Putamen (tissue), 1 donor: ENCODE data around the gene C7orf25.

Source experiments
- DNase-seq: peaks from one replicate; pipeline ENCODE4 v3.0.0-alpha.2; 2016; ENCODE audit warnings: low spot score

The C7orf25 gene

GRCh38 chr7:42877862-42878261 lies 34.0 kb downstream of the C7orf25 start:
- no peak for DNase-seq

DNA sequence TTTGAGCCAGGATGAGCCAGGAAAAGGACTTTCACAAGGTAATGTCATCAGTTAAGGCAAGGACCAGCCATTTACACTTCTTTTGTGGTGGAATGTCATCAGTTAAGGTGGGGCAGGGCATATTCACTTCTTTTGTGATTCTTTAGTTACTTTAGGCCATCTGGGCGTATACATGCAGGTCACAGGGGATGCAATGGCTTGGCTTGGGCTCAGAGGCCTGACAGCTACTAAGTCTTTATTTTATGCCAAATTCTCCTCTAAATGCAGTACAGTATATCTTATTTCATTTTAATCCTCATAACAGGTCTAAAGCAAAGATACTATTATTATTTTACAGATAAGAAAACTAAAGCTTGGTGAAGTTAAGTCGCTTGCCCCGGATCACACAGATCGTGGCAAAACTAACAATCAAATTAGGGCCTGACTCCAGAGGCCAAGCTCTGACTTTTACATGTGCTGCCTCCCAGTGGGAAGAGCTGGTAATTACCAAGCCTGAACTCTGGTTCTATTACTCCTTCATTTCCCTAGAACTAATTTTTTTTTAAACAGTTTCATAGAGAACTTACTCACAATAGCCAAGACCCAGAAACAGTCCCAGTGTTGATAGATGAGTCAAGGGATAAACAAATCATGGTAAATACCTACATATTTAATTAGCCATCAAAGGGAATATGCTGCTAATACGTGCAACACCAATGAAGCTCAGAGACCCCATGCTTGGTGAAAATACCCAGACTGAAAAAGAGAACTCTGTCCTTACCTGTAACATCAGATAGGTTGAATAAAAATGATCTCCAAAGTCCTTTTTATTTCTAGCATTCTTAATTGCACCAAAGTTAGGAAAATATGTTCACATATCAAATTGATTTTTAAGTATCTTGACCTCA lies 35.4 kb downstream of the C7orf25 start:
- peak; percentile 15 for DNase-seq

GRCh38 chr7:42869131-42870020 lies 42.5 kb downstream of the C7orf25 start:
- DNase-seq = no peak

DNA sequence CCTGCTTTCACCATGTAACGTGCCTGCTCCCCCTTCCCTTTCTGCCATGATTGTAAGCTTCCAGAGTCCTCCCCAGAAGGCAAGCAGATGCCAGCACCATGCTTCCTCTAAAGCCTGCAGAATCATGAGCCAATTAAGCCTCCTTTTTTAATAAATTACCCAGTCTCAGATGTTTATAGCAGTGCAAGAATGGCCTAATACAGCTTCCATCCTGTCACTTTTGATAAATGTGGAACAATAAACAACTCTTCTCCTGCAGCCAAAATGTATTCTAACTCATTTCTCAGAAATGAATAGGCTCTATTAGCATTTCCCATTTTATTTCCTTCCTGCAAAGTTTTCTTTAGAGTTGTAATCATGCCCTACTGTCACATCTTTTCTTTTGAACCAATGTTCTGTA lies 43.4 kb downstream of the C7orf25 start:
- no peak for DNase-seq
